Epidermal melanocyte (primary cell): Measurements from ENCODE around the gene C12orf57.
A peak's percentile ranks its signal among the peaks of the same experiment; 100 is the strongest.

Experiments
- DNase-seq: peaks from one replicate; pipeline ENCODE4 v3.0.0; 2011; ENCODE audit warnings: low spot score; ENCODE audit not compliant: insufficient read length

C12orf57 gene

GRCh38 chr12:6917491-6918231, 26.2 kb upstream of the C12orf57 start:
- DNase-seq: no peak

DNA sequence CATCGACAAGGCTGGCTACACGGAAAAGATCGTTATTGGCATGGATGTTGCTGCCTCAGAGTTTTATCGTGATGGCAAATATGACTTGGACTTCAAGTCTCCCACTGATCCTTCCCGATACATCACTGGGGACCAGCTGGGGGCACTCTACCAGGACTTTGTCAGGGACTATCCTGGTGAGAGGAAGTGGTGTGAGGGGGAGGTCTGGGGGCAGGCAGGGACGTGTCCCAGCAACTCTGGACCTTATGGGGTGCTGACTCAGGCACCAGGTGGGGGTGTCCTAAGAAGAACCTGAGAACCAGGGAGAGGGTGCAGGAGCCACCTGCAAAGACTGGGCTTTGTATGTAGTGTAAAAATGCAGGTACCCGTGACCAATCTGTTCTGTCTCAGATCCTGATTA, 24.2 kb upstream of the C12orf57 start:
- DNase-seq: no peak

DNA sequence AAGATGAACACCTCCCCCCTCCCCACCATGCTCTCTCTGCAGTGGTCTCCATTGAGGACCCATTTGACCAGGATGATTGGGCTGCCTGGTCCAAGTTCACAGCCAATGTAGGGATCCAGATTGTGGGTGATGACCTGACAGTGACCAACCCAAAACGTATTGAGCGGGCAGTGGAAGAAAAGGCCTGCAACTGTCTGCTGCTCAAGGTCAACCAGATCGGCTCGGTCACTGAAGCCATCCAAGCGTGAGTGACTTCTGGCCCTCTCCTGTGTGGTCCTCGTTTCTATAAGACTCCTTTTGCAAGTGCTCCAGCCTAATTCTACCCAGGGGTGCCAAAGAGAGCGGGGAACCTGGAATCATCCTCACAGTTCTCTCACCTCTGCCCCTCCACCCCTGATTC, 22.3 kb upstream of the C12orf57 start:
- no peak for DNase-seq

DNA sequence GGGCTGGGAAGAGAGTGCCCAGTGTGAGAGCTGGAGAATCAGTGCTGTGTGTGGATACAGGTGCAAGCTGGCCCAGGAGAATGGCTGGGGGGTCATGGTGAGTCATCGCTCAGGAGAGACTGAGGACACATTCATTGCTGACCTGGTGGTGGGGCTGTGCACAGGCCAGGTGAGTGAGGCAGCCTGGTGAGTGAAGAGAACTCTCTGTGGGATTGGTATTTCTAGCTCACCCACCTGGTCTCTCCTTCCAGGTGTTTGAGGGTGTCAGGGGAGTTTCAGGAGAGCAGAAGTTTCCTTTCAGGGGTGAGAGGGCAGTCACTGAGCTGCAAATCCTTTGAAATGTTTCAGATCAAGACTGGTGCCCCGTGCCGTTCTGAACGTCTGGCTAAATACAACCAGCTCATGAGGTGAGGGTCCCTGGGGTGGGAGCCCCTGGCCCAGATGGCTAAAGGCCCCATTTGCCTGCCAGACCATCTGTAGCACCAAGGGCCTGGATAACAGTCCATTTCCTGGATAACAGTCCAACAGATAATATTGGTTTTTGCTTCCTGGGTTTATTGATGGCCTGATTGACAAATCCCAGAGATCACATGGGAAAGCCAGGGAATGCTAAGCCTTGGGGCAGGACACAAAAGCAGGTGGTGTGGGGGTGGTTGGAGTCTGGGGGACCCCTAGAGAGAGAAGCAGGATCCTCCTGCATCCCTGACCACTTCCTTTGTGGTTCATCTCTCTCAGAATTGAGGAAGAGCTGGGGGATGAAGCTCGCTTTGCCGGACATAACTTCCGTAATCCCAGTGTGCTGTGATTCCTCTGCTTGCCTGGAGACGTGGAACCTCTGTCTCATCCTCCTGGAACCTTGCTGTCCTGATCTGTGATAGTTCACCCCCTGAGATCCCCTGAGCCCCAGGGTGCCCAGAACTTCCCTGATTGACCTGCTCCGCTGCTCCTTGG, 21.6 kb upstream of the C12orf57 start:
- DNase-seq: no peak

- DNase-seq: no peak
Observed at GRCh38 chr12:6923003-6923732, 20.7 kb upstream of the C12orf57 start.

DNA sequence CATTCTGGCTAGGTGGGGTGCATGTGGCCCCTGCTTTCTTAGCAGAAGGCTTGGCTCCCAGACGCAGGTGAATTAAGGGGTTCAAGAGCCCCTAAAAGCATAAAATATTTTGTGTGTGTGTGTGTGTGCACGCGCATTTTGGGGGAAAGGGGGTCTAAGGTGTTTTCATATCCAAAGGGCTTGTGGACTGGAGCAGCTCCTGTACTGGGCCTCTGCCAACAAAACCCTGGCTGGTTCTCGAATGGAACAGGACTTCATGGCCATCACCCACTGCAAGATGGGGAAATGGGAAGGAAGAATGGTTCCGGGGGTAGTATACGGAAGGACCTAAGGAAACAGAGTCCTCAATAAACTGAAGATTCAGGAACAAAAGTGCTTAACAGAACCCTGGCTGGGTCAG, 20.0 kb upstream of the C12orf57 start:
- no peak for DNase-seq

DNA sequence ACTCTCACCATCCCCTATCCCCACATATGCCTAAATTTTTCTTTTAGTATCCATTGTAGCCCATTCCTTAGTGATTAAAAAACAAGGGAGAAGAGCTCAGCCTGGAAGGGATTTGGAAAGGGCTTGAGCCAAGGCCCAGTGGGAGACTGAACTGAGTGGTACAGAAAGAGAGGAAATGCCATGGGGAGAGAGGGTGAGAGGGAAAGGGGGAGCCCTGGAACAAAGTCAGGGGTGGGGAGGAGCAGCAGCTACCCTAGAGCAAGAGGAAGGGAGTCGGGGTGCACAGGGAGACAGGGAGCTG, 18.6 kb upstream of the C12orf57 start:
- DNase-seq: no peak

DNA sequence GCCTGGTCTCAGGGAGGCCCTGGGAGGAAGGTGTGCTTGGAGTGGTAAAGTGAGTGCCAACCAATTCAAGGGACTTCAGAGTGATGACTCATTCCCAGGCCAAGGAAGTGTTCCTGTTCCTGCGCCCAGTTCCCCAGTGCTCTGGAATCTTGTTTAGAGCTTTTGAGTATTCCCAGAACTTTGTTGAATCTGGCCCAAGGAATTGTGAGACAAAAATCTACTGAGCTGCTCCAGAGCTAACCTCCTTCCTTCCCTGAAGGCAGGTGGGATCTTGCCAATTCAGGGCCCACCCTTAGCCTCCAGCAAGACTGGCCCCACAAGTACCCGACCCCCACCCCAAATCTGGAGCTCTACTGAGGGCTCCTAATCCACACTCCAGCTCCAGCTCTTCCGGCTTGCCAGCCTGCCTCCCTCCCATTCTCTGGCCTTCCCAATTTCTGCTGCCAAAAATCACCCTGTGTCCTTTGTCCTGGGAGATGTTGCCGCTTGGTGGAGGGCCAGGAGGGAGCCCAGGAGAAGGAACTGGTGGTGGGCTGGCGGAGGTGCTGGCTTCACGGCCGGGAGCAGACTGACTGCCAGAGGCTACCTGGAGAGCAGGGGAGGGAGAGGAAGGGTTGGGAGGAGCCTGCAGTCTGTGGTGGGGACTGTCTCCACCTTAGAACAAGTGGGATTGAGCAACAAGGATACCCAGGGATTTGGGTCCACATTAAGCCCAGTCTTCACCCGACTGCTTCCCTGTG, 18.1 kb upstream of the C12orf57 start:
- DNase-seq: peak; percentile 61

- DNase-seq: peak; percentile 82
Observed at GRCh38 chr12:6927379-6928021, 16.3 kb upstream of the C12orf57 start, which contains the start of gene ATN1. TSS of gene ATN1 (plus strand) at chr12:6927959. CDS start at chr12:6934002, 6,043 bp downstream.

- DNase-seq: no peak
Observed at GRCh38 chr12:6928022-6928702, 15.7 kb upstream of the C12orf57 start.

GRCh38 chr12:6928703-6929407, 15.0 kb upstream of the C12orf57 start:
- DNase-seq: no peak

DNA sequence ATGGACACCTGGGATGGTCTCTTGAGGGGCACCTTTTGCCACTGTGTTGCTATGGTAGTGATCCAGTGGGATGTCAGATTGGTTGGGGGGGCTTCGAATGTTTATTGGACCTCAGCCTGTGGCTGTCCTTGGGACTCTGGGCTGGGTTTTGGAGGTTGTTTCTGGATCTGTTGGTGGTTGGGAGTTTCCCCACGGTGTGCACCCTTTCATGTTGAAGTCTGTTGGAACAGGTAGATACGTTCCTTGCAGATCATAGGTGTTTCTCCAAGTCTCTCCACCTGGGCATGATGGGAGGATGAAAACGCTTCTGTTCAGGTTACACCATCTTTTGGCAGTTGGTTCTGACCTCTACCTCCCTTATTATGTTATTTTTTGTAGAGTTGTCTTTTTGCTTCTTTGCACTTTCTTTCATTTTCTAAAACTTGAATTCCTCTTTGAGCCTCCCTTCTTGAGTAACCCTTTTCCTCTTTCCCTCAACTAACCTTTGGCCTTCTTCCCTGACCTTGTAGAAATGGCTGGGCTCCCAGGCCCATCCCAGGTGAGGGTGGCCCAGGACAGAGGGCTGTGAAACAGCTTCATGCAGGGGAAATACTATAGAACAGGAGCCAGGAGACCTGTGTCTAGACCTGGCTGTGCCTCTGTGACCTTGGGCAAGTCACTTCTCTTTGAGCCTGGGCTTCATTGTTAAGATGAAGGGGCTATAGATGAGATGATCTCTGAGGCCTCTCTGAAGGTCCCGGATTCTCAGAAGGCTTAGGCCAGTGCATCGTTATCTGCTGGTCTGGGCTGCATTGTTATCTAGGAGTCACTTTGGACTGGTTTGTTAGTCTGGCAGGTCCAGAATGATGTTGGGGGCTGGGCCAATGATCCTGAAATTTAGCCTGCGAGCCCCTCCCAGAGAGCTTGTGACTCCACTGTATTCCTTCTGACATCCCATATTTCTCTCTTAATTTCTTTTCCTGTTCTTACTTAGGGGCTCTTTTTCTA, 14.1 kb upstream of the C12orf57 start:
- no peak for DNase-seq

- no peak for DNase-seq
Observed at GRCh38 chr12:6932766-6933165, 11.1 kb upstream of the C12orf57 start.

GRCh38 chr12:6934110-6934509, 9.7 kb upstream of the C12orf57 start:
- no peak for DNase-seq

DNA sequence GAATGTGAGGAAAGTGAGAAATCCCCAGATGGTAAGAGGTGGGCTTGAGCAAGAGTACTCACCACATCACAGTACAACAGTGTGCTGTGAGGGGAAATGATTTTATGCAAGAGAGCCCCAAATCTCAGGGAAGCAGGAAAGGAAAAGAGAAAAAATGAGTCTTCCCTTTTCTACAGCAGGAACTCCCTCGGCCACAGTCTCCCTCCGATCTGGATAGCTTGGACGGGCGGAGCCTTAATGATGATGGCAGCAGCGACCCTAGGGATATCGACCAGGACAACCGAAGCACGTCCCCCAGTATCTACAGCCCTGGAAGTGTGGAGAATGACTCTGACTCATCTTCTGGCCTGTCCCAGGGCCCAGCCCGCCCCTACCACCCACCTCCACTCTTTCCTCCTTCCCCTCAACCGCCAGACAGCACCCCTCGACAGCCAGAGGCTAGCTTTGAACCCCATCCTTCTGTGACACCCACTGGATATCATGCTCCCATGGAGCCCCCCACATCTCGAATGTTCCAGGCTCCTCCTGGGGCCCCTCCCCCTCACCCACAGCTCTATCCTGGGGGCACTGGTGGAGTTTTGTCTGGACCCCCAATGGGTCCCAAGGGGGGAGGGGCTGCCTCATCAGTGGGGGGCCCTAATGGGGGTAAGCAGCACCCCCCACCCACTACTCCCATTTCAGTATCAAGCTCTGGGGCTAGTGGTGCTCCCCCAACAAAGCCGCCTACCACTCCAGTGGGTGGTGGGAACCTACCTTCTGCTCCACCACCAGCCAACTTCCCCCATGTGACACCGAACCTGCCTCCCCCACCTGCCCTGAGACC, 8.2 kb upstream of the C12orf57 start:
- DNase-seq: no peak

DNA sequence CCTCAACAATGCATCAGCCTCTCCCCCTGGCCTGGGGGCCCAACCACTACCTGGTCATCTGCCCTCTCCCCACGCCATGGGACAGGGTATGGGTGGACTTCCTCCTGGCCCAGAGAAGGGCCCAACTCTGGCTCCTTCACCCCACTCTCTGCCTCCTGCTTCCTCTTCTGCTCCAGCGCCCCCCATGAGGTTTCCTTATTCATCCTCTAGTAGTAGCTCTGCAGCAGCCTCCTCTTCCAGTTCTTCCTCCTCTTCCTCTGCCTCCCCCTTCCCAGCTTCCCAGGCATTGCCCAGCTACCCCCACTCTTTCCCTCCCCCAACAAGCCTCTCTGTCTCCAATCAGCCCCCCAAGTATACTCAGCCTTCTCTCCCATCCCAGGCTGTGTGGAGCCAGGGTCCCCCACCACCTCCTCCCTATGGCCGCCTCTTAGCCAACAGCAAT, 7.6 kb upstream of the C12orf57 start:
- DNase-seq: no peak
